Prostate gland (tissue), 2 donors: Measurements from ENCODE around the gene ABI1. TPM values are rescaled to one million over a fixed set of nuclear protein-coding genes. Genes with fewer than 3 reads are reported as not detected.

ENCODE experiments used
- DNase-seq: peaks from one replicate; pipeline ENCODE4 v3.0.0-alpha.2; 2019; ENCODE audit warnings: low spot score
- H3K27ac ChIP-seq, 2 donors: fragments of 200-600 bp; sonication (generic); 2 replicates each; pipeline ENCODE4 v1.5.1; 2017 to 2019
- H3K27me3 ChIP-seq: fragments of 200-600 bp; sonication (generic); replicated peaks from 2 replicates; pipeline ENCODE4 v1.5.1; 2019; ENCODE audit not compliant: insufficient read depth
- H3K36me3 ChIP-seq, 2 donors: fragments of 200-600 bp; sonication (generic); 1 replicate in 1 of 2; 2 replicates in 1 of 2; pipeline versions ENCODE4 v1.5.1 to v1.8.1; 2017 to 2019
- H3K4me1 ChIP-seq: fragments of 200-600 bp; sonication (generic); replicated peaks from 2 replicates; pipeline ENCODE4 v1.5.1; 2019
- H3K4me3 ChIP-seq, 2 donors: fragments of 200-600 bp; sonication (generic); 2 replicates each; pipeline ENCODE4 v1.5.1; 2017 to 2019
- H3K9me3 ChIP-seq: fragments of 200-600 bp; sonication (generic); 2 replicates; pipeline ENCODE4 v1.5.1; 2017
- POLR2A ChIP-seq: fragments of 450-650 bp; IDR thresholded peaks from one replicate; pipeline ENCODE4 v1.6.1; 2016; ENCODE audit warnings: antibody characterized with exemption, mild to moderate bottlenecking
- POLR2AphosphoS5 ChIP-seq: sonication (generic); formaldehyde crosslinking; IDR thresholded peaks from one replicate; pipeline ENCODE4 v1.6.1; 2017; ENCODE audit warnings: antibody characterized with exemption
- WGBS: methylation state at CpG from one replicate; pipeline ENCODE4 v1.1.5; 2018; 5-methylcytosine and 5-hydroxymethylcytosine counted together
- intact Hi-C: fragments of 100-400 bp; cut with DNase I; formaldehyde crosslinking; loops from one replicate; pipeline ENCODE4 v1.14.2; 2022
- total RNA-seq, 2 donors: library from RNA; depleted of rRNA; stranded (reverse); fragments of >200 nt; gene quantifications; one replicate each; pipeline ENCODE4 v1.1.0, GENCODE V29; 2016
- TF ChIP-seq, protein P1 (sequence below), 4 experiments: fragments of 200-600 bp in 2 of 4; fragments of 450-650 bp in 2 of 4; sonication (generic) in 2 of 4; IDR thresholded peaks; 1 replicate in 3 of 4; 2 replicates in 1 of 4; pipeline ENCODE4 v1.5.1; 2016 to 2019; ENCODE audit warnings: antibody characterized with exemption in 4 of 4, mild to moderate bottlenecking in 2 of 4, moderate library complexity in 2 of 4

Gene ABI1
- total RNA-seq, 2 donors from 2014 or later, result 37.8 to 60.6 TPM

DNA sequence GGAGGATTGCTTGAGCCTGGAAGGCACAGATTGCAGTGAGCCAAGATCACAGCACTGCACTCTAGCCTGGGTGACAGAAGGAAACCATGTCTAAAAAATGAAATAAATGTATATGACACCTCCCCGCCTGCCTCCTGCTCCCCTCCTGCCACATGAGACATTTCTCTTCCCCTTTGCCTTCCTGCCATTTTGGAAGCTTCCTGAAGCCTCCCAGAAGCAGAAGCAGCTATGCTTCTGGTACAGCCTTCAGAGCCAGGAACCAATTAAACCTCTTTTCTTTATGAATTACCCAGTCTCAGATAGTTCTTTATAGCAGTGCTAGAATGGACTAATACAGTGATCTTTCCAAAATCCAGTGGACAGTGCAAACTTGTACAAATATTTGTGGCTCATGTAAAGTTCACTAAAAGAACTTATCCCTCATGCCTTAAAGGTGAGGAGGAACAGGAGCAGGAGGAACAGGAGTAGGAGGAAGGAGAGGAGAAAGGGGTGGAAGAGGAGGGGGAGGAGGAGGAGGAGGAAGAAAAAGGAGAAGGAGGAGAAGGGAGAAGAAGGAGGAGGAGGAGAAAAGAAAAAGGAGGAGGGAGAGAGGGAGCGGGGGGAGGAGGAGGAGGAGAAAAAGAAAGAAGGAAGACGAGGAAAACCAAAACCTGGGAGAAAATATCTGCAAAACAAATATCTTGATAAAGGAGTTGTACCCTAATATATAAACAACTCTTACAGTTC is 2.8 kb upstream of the ABI1 start:
- Histone ChIP-seq H3K4me1 (no peaks in the 10 kb centered on the region), H3K27ac (no peak overlapping the region), H3K36me3 (no peaks in the 10 kb centered on the region), H3K9me3 (no peaks in the 10 kb centered on the region), H3K27me3 (no peaks in the 10 kb centered on the region), H3K4me3 (no peak overlapping the region)
- TF ChIP-seq POLR2AphosphoS5 (no peak), POLR2A (no peak)
- TF ChIP-seq, protein P1, sequence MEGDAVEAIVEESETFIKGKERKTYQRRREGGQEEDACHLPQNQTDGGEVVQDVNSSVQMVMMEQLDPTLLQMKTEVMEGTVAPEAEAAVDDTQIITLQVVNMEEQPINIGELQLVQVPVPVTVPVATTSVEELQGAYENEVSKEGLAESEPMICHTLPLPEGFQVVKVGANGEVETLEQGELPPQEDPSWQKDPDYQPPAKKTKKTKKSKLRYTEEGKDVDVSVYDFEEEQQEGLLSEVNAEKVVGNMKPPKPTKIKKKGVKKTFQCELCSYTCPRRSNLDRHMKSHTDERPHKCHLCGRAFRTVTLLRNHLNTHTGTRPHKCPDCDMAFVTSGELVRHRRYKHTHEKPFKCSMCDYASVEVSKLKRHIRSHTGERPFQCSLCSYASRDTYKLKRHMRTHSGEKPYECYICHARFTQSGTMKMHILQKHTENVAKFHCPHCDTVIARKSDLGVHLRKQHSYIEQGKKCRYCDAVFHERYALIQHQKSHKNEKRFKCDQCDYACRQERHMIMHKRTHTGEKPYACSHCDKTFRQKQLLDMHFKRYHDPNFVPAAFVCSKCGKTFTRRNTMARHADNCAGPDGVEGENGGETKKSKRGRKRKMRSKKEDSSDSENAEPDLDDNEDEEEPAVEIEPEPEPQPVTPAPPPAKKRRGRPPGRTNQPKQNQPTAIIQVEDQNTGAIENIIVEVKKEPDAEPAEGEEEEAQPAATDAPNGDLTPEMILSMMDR (IDR thresholded peaks at IDR 0.05), result no peak
- DNase-seq, result no peak
- WGBS, result 70% methylated on average over 3 of the region's 3 CpGs
- intact Hi-C loops, result no loop called here

DNA sequence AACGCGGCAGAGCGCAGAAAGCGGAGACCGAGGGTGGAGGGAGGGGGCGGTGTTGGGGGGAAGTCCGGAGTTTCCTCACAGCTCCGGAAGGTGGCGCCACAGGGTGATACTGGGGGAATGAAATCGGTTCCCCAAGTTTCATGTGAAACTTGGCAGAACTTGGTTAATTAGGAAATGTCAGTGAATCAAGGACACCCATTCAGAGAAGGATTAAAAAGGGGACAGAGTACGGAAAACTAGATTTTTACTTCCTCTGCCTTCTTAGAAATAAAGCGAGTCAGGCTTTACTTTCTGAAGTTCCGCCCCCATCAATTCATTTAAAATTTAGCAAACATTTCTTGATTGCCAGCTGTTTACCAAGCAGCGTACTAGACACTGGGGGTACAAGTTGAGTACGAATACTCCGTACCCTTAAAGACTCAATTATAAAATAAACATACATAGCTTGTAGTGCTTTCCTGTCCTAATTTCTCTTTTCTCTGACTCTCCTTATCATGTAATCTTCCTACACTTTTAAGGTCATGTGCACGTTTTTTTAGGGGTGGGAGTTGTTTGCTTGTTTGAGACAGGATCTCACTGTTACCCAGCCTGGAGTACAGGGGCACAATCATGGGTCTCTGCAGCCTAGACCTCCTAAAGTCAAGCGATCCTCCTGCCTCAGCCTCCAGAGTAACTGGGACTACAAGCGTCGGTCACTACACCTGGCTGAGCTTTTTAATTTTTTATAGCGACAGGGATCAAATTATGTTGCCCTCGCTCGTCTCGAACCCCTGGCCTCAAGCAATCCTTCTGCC is 644 bp upstream of the ABI1 start:
- Histone ChIP-seq H3K27ac (peak overlapping the region in 1 of 2 donors; percentile 96), H3K4me3 (peak overlapping the region in 1 of 2 donors; percentile 12), H3K27me3 (no peaks in the 10 kb centered on the region), H3K4me1 (no peaks in the 10 kb centered on the region), H3K9me3 (no peaks in the 10 kb centered on the region), H3K36me3 (no peaks in the 10 kb centered on the region)
- intact Hi-C loops, result no loop called here
- DNase-seq, result no peak
- WGBS, result 32% methylated on average over 24 of the region's 24 CpGs
- TF ChIP-seq POLR2AphosphoS5 (no peak), POLR2A (no peak)
- TF ChIP-seq, protein P1 (IDR thresholded peaks at IDR 0.05), result peak; percentile 54 to 82 (median 61)

DNA sequence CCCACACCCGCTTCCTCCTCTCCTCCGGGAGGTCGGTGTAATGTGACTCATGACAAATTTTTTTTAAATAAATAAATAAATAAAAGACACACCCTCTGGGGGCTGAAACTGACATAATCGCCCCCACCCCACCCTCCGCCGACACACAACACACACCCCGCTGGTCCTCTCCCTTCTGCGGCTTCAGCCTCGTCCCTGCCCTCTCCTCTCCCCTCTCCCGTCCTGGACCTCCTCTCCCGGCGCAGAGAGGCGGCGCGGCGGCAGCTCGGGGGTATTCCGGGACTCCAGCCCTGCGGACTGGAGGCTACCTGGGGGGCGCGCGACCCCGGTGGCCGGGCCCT is 686 bp downstream of the ABI1 start:
- Histone ChIP-seq H3K9me3 (no peaks in the 10 kb centered on the region), H3K27me3 (no peaks in the 10 kb centered on the region), H3K4me3 (peak overlapping the region; percentile 92 to 96), H3K4me1 (no peaks in the 10 kb centered on the region), H3K27ac (peak overlapping the region; percentile 96), H3K36me3 (no peaks in the 10 kb centered on the region)
- DNase-seq, result peak; percentile 49
- TF ChIP-seq, protein P1 (IDR thresholded peaks at IDR 0.05), result no peak
- TF ChIP-seq POLR2A, result peak; percentile 62
- TF ChIP-seq POLR2AphosphoS5, result peak; percentile 16
- intact Hi-C loops, result no loop called here
- whole genome bisulfite sequencing, result 2% methylated on average over 24 of the region's 24 CpGs

DNA sequence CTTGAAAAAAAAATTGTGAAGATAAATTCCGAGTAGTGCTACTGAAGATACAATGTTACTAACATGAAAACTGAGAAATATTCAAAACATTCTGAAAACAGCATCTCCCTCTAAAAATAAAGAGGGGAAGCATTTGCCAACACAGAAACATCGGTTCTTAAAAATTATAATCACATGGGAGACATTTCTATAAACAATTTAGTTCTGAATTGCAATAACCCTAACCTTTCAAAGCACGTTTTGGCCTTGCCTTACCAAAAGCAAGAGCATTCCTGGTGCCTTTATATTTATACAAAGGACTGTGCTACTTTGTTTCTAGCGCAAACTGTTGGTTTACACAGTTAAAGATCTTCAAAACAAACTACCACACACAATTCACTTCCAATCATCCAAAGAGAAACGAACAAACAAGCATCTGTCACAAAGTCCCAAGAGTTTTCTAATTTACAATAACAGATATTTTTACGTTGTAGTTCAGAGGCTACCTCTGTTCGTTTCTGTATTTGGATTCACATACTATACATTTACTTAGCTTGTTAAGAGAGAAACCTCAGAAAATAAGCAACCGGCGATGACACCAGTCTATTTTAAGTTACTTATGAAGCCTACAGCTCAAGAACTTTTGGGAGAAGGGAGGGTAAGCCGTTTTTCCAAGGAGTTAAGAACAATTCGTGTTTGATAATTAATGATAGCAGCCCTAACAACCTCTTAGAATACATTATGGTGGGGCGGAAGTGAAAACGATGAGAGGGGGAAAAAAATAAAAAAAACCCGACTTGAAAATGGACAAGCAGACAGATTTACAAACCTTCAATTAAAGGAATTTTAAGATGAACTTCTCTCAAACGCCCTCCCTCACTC is 1.3 kb downstream of the ABI1 start:
- Histone ChIP-seq H3K4me3 (peak overlapping the region; percentile 92 to 96), H3K4me1 (no peaks in the 10 kb centered on the region), H3K36me3 (no peaks in the 10 kb centered on the region), H3K27ac (peak overlapping the region; percentile 96), H3K27me3 (no peaks in the 10 kb centered on the region), H3K9me3 (no peaks in the 10 kb centered on the region)
- intact Hi-C loops, result no loop called here
- DNase-seq, result no peak
- TF ChIP-seq POLR2AphosphoS5, result no peak
- TF ChIP-seq POLR2A, result no peak
- TF ChIP-seq, protein P1 (IDR thresholded peaks at IDR 0.05), result no peak
- WGBS, result under 1% methylated on average over 15 of the region's 15 CpGs
